Smooth muscle cell of the pulmonary artery (primary cell): Measurements from ENCODE around the gene PRELID2. TPM values are rescaled to one million over a fixed set of nuclear protein-coding genes. Genes with fewer than 3 reads are reported as not detected.

ENCODE experiments used
- total RNA-seq: library from RNA; depleted of rRNA; stranded (reverse); fragments of >200 nt; gene quantifications from 2 replicates; pipeline ENCODE4 v1.2.3, GENCODE V29; 2014

The PRELID2 gene
- total RNA-seq, result 26.0 and 38.3 TPM in 2 replicates

GRCh38 chr5:145834917-145835847, at the start of gene PRELID2:
Gene PRELID2 (minus strand): TSS chr5:145835342. CDS start chr5:145835251, 91 bp downstream.

GRCh38 chr5:145872914-145873313, 37.8 kb upstream of the PRELID2 start, which contains the start of gene GRXCR2:
Gene GRXCR2 (minus strand): TSS chr5:145873014. CDS start chr5:145872968, 46 bp downstream.

Other genes with a start within 250 kb of the PRELID2 start
- gene GRXCR2, start 37.7 kb upstream of the PRELID2 start, total RNA-seq, result not detected in 2 replicates
- 1.6 and 13.1 TPM in 2 replicates for gene SH3RF2, start 101.2 kb upstream of the PRELID2 start, total RNA-seq